Thoracic aorta (tissue), 2 donors: ENCODE results near the gene FAAP20. TPM values are rescaled to one million over a fixed set of nuclear protein-coding genes. Genes with fewer than 3 reads are reported as not detected.

Experiments used
- ATAC-seq: fragments of 150-250 bp; one replicate; pipeline ENCODE4 v1.8.0; 2017; ENCODE audit warnings: low read depth; ENCODE audit not compliant: insufficient number of reproducible peaks, low FRiP score
- DNase-seq: peaks from one replicate; pipeline ENCODE4 v3.0.0-alpha.2; 2020; ENCODE audit warnings: low spot score
- H3K27ac ChIP-seq, 2 donors: fragments of 200-600 bp; sonication (generic); 1 replicate in 1 of 2; 2 replicates in 1 of 2; pipeline ENCODE4 v1.5.1; 2016; ENCODE audit warnings: mild to moderate bottlenecking in 2 of 2, moderate library complexity in 2 of 2
- H3K27me3 ChIP-seq: fragments of 200-600 bp; sonication (generic); replicated peaks from 2 replicates; pipeline ENCODE4 v1.6.0; 2016; ENCODE audit warnings: mild to moderate bottlenecking; ENCODE audit not compliant: insufficient read depth
- H3K36me3 ChIP-seq: fragments of 200-600 bp; sonication (generic); one replicate; pipeline ENCODE4 v1.5.1; 2016
- H3K4me1 ChIP-seq, 2 donors: fragments of 200-600 bp; sonication (generic); 1 replicate in 1 of 2; 2 replicates in 1 of 2; pipeline versions ENCODE4 v1.5.1 to v1.6.0; 2016; ENCODE audit warnings: low read depth in 2 of 2, mild to moderate bottlenecking in 1 of 2; ENCODE audit not compliant: control insufficient read depth in 1 of 2
- H3K4me3 ChIP-seq: fragments of 200-600 bp; sonication (generic); 2 replicates; pipeline ENCODE4 v1.5.1; 2016; ENCODE audit warnings: mild to moderate bottlenecking
- H3K9me3 ChIP-seq: fragments of 200-600 bp; sonication (generic); 2 replicates; pipeline ENCODE4 v1.5.1; 2016
- CTCF ChIP-seq: fragments of 200-600 bp; sonication (generic); IDR thresholded peaks from one replicate; pipeline ENCODE4 v1.5.1; 2019; ENCODE audit warnings: antibody characterized with exemption
- total RNA-seq, 2 donors: library from RNA; depleted of rRNA; stranded (reverse); fragments of >200 nt; gene quantifications; one replicate each; pipeline versions ENCODE4 v1.1.0 to v1.2.3, GENCODE V29; 2016

The FAAP20 gene
- total RNA-seq, 2 donors from 2014 or later, result 29.1 to 52.6 TPM

DNA sequence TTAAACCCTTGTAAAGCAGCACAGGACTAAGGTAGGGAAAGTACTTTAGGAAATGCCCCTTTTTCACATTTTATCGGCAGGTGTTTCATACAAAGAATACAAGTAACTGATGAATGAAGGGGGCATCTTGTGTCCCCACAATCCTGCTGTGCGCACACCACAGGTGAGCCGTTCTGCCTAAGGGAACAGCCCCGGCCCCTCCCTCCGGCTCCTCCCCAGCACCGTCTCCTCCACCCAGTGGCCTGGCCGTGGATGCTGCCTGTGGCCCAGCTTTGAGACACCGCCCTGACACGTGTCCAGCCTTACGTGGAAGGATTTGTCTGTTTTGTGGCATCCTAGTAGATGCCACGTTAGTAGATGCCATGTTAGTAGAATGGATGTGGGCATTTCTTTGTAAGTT, 12.8 kb downstream of the FAAP20 start:
- Histone ChIP-seq H3K27ac (no peak overlapping the region), H3K9me3 (no peaks in the 10 kb centered on the region), H3K27me3 (no peaks in the 10 kb centered on the region), H3K36me3 (no peaks in the 10 kb centered on the region), H3K4me3 (no peak overlapping the region), H3K4me1 (no peaks in the 10 kb centered on the region)
- TF ChIP-seq CTCF, result no peak
- ATAC-seq (no peak), DNase-seq (no peak)

GRCh38 chr1:2181271-2181670, 13.3 kb downstream of the FAAP20 start:
- H3K36me3 ChIP-seq, result no peaks in the 10 kb centered on the region
- H3K27me3 ChIP-seq, result no peaks in the 10 kb centered on the region
- no peaks in the 10 kb centered on the region for H3K4me1 ChIP-seq
- DNase-seq (no peak), ATAC-seq (no peak)
- H3K4me3 ChIP-seq, result no peak overlapping the region
- no peaks in the 10 kb centered on the region for H3K9me3 ChIP-seq
- H3K27ac ChIP-seq, result no peak overlapping the region
- TF ChIP-seq CTCF, result no peak

DNA sequence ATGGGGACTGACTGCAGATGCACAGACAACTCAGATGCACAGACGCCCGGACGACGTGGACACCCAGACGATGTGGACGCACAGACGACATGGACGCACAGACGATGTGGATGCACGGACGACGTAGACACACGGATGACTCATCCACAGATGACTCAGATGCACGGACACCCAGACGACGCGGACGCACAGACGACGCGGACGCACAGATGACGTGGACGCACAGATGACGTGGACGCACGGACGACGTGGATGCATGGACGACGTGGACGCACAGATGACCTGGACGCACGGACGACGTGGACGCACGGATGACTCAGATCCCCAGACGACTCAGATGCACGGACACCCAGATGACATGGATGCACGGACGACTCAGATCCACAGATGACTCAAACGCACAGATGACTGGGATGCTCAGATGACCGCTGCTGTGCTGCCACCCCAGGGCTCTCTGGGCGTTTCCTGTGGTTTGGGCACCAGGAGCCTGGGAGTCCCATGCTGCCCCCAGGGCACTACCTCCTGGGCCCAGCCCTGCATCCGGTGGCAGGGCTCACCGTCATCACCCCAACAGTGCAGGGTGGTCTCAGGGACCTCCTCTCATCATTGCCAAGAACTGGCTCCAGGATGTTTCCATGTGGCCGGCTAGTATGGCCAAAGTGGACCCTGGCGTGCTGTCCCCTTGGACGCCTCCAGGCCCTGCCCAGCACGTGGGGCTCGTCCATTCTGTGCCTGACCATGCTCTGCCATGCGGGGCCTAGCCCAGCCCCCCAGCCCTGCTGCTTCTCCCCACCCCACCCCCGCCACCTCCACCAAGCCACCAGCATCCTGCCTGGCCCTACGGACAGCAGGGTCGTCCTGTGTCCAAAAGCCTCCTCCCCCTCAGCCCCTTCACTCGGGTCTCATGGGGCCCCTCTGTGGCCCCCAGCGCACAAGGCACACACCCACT, 14.0 kb downstream of the FAAP20 start:
- ATAC-seq (no peak), DNase-seq (no peak)
- Histone ChIP-seq H3K27ac (no peak overlapping the region), H3K9me3 (no peaks in the 10 kb centered on the region), H3K4me1 (no peaks in the 10 kb centered on the region), H3K36me3 (no peaks in the 10 kb centered on the region), H3K4me3 (no peak overlapping the region), H3K27me3 (no peaks in the 10 kb centered on the region)
- no peak for TF ChIP-seq CTCF

- Histone ChIP-seq H3K9me3 (no peaks in the 10 kb centered on the region), H3K27ac (no peak overlapping the region), H3K4me1 (no peaks in the 10 kb centered on the region), H3K27me3 (no peaks in the 10 kb centered on the region), H3K4me3 (no peak overlapping the region), H3K36me3 (no peaks in the 10 kb centered on the region)
- no peak for DNase-seq
- ATAC-seq, result no peak
- no peak for TF ChIP-seq CTCF
Observed at GRCh38 chr1:2179283-2180013, 15.1 kb downstream of the FAAP20 start.

- no peak for ATAC-seq
- TF ChIP-seq CTCF, result no peak
- H3K4me3 ChIP-seq, result no peak overlapping the region
Observed at GRCh38 chr1:2178875-2179274, 15.7 kb downstream of the FAAP20 start.

More at GRCh38 chr1:2178875-2179274, 15.7 kb downstream of the FAAP20 start:
- Histone ChIP-seq H3K4me1 (no peaks in the 10 kb centered on the region), H3K9me3 (no peaks in the 10 kb centered on the region), H3K36me3 (no peaks in the 10 kb centered on the region), H3K27me3 (no peaks in the 10 kb centered on the region), H3K27ac (no peak overlapping the region)
- no peak for DNase-seq
